Stimulated activated CD8-positive, alpha-beta memory T cell treated with anti-CD3 and anti-CD28 coated beads, Interleukin-2, amount 100 ng/mL, for 1 hour (primary cell): ENCODE results near the gene MAGT1.
A peak's percentile ranks its signal among the peaks of the same experiment; 100 is the strongest.
"Not testable (repeated sequence)": the region's sequence is repeated elsewhere in the genome, so short reads cannot be mapped to it uniquely, and the experiment has no call there.

ENCODE experiments used
- DNase-seq, 2 donors: peaks; one replicate each; pipeline ENCODE4 v3.0.0-alpha.2; 2020; ENCODE audit warnings: low read depth in 2 of 2

Gene MAGT1

GRCh38 chrX:77831544-77831943 lies 63.7 kb downstream of the MAGT1 start:
- not testable (repeated sequence) for DNase-seq

GRCh38 chrX:77821989-77822388 lies 73.2 kb downstream of the MAGT1 start:
- DNase-seq, result not testable (repeated sequence)

DNA sequence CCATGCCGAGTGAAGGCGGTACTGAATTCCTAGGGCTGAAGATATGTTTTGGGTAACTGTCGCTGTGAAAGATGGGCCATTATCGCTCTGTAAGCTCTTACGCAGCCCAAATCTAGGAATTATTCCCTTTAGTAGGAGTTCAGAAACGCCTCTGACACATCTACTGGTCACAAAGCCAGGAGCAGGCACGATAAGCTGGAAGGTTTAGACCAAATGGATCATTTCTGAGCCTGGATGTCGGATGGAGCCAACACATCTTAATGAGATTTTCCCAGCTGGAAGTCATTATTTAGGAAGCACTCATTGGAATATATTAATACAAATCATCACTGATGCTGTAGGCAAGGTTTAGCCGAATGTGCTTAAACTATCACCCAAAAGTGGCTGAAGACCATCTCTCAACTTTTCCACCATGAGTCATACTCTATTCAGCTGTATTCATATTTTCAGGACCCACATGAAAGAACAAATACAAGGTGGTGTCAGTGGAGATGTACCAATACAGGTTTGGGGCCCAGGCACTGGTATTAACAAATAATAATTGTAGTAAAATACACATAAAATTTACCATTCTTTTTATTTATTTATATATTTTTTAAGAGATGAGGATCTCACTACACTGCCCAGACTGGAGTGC lies 75.0 kb downstream of the MAGT1 start:
- no peak for DNase-seq

GRCh38 chrX:77814210-77814609 lies 81.0 kb downstream of the MAGT1 start:
- no peak for DNase-seq

GRCh38 chrX:77802201-77802600 lies 93.0 kb downstream of the MAGT1 start:
- DNase-seq, result no peak

DNA sequence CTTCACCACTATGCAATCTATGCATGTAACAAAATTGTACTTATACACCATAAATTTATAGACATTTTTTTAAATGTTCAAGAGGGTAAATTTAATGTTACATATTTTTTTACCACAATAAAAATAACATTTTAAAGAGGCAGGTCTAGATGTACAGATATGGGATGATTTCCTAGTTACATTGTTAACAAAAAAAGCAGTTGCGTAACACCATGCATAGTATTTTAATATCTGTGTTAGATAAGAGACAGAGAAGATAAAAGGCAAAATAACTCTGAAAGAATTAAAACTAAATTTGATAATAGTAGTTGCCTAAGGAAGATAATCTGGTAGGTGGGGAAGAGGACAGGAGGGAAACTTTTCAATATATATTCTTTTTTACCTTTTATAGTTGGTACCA lies 100.1 kb downstream of the MAGT1 start:
- DNase-seq, result no peak

GRCh38 chrX:77793946-77794345 lies 101.3 kb downstream of the MAGT1 start:
- no peak for DNase-seq

GRCh38 chrX:77788050-77788449 lies 107.2 kb downstream of the MAGT1 start:
- no peak for DNase-seq

DNA sequence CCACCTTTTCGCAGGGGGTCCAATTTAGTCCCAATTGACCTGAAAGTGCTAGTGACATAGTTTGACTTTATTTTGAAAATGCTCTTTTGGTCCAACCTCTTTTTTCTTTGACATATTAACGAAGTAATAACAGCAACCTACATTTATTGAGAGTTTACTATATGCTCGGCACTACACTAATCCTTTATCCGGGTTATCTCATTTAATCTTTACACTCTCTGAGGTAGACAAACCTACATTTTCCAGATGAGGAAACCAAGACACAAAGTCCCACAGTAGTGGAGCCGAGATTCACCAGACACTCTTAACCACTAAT lies 108.9 kb downstream of the MAGT1 start:
- no peak for DNase-seq

DNA sequence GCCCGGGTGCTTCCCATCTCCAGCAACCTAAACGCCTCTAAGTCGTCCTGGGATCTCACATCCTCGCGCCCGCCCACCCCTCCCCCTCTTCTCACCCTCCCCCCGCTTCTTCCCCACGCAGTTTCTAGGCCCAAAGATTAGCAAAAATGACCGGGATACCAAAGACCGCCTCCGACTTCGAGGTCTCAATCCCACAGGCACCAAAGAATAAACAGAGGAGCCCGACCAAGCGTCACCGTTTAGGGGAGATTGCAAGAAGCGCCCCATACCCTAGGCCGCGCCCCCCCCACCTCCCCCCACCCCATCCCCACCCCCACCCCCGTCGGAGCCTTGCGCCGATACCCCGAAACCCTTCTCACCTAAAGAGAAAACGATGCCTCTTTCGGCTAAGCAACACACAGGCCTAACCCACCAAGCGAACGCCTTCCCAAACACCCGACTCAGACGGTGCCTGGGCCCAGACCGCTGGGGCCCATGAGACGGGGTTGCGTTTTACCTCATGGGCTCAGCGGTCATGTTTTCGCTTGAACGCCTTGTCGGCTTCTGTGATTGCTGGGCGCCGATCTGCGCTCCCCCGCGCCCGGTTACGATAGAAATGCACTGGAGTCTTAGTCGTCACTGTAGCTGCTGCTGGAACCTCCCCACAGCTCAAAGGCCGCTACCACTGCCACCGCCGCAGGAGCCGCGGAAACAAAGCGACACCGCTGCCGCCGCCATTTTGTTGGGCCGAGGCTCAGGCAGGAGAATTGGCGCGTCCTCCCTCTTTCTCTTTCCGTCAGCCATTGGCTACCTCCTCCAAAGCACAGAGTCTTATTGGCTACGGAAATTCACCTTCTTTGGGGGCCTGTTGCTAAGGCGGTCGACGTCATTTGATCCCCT lies 109.5 kb downstream of the MAGT1 start, which contains the start of gene ATRX:
Gene ATRX, minus strand, starts transcription at position 731 of the 879 bp plus-strand sequence. Its CDS starts 215 bp downstream, at position 516.
- DNase-seq, result peak; percentile 33 to 51

- DNase-seq, result no peak
Measured at GRCh38 chrX:77779695-77780094, 115.5 kb downstream of the MAGT1 start.

GRCh38 chrX:77776659-77777058 lies 118.6 kb downstream of the MAGT1 start:
- DNase-seq, result no peak
